ENCODE measurements around the gene KRTAP10-6.
"Not testable (repeated sequence)": the region's sequence is repeated elsewhere in the genome, so short reads cannot be mapped to it uniquely, and the experiment has no call there.

The KRTAP10-6 gene

GRCh38 chr21:44557491-44558328 lies 34.6 kb downstream of the KRTAP10-6 start:
- DNase-seq (ENCODE audit: low read depth in 2 of 2): no peak

- DNase-seq (ENCODE audit: low read depth in 2 of 2): no peak
Measured at GRCh38 chr21:44556879-44557278, 35.4 kb downstream of the KRTAP10-6 start.

GRCh38 chr21:44555200-44555875 lies 37.0 kb downstream of the KRTAP10-6 start:
- no peak for DNase-seq (ENCODE audit: low read depth in 2 of 2)

- DNase-seq (ENCODE audit: low read depth in 2 of 2): no peak
Measured at GRCh38 chr21:44552681-44553080, 39.6 kb downstream of the KRTAP10-6 start.

GRCh38 chr21:44552136-44552535 lies 40.2 kb downstream of the KRTAP10-6 start:
- no peak for DNase-seq (ENCODE audit: low read depth in 2 of 2)

- no peak for DNase-seq (ENCODE audit: low read depth in 2 of 2)
Measured at GRCh38 chr21:44551340-44551961, 40.9 kb downstream of the KRTAP10-6 start, which contains the start of gene KRTAP10-2. TSS of gene KRTAP10-2 (minus strand) at chr21:44551505. CDS start at chr21:44551458, 47 bp downstream.

- DNase-seq (ENCODE audit: low read depth in 2 of 2): no peak
Measured at GRCh38 chr21:44550807-44551206, 41.5 kb downstream of the KRTAP10-6 start.

GRCh38 chr21:44550285-44550684 lies 42.0 kb downstream of the KRTAP10-6 start:
- not testable (repeated sequence) for DNase-seq (ENCODE audit: low read depth in 2 of 2)

GRCh38 chr21:44549525-44550211 lies 42.6 kb downstream of the KRTAP10-6 start:
- no peak for DNase-seq (ENCODE audit: low read depth in 2 of 2)

- no peak for DNase-seq (ENCODE audit: low read depth in 2 of 2)
Measured at GRCh38 chr21:44548922-44549321, 43.4 kb downstream of the KRTAP10-6 start.

GRCh38 chr21:44548381-44548780 lies 43.9 kb downstream of the KRTAP10-6 start:
- DNase-seq (ENCODE audit: low read depth in 2 of 2): no peak

GRCh38 chr21:44547656-44548331 lies 44.5 kb downstream of the KRTAP10-6 start:
- no peak for DNase-seq (ENCODE audit: low read depth in 2 of 2)

GRCh38 chr21:44544566-44544965 lies 47.7 kb downstream of the KRTAP10-6 start:
- no peak for DNase-seq (ENCODE audit: low read depth in 2 of 2)

- DNase-seq (ENCODE audit: low read depth in 2 of 2): no peak
Measured at GRCh38 chr21:44542716-44543115, 49.6 kb downstream of the KRTAP10-6 start.
